ENCODE results near the gene ISYNA1. TPM values are rescaled to one million over a fixed set of nuclear protein-coding genes. Genes with fewer than 3 reads are reported as not detected.
A peak's percentile ranks its signal among the peaks of the same experiment; 100 is the strongest.

Gene ISYNA1
- total RNA-seq, 1 donor: 48.4 TPM

DNA sequence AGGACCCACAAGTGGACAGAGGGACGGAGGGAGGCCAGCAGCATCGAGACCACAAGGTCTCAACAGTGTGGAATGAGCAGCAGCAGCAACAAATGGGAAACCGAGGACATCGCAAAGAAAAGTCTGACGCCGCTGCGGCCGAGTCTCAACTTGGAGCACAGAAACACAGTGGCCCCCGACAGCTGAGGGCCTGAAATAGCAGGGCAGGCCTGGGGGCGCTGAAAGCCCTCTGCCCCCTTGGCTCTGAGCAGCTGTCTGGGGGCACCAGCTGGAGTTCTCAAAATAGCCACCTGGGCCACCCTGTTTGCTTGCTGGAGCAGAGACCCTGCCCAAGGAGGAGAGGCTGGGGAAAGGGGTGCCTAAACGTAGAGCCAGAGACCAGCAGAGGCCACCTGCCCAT lies 5.9 kb upstream of the ISYNA1 start:
- TF ChIP-seq, protein P1, sequence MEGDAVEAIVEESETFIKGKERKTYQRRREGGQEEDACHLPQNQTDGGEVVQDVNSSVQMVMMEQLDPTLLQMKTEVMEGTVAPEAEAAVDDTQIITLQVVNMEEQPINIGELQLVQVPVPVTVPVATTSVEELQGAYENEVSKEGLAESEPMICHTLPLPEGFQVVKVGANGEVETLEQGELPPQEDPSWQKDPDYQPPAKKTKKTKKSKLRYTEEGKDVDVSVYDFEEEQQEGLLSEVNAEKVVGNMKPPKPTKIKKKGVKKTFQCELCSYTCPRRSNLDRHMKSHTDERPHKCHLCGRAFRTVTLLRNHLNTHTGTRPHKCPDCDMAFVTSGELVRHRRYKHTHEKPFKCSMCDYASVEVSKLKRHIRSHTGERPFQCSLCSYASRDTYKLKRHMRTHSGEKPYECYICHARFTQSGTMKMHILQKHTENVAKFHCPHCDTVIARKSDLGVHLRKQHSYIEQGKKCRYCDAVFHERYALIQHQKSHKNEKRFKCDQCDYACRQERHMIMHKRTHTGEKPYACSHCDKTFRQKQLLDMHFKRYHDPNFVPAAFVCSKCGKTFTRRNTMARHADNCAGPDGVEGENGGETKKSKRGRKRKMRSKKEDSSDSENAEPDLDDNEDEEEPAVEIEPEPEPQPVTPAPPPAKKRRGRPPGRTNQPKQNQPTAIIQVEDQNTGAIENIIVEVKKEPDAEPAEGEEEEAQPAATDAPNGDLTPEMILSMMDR (IDR thresholded peaks at IDR 0.05; ENCODE audit: insufficient read depth, low read depth, low read length): no peak
- H3K4me3 ChIP-seq (ENCODE audit: low read depth, low read length): no peak overlapping the region
- no peak for DNase-seq (ENCODE audit: low read depth)

GRCh38 chr19:18443406-18443805 lies 5.5 kb upstream of the ISYNA1 start:
- DNase-seq (ENCODE audit: low read depth): no peak
- TF ChIP-seq, protein P1 (IDR thresholded peaks at IDR 0.05; ENCODE audit: insufficient read depth, low read depth, low read length): no peak
- no peak overlapping the region for H3K4me3 ChIP-seq (ENCODE audit: low read depth, low read length)

DNA sequence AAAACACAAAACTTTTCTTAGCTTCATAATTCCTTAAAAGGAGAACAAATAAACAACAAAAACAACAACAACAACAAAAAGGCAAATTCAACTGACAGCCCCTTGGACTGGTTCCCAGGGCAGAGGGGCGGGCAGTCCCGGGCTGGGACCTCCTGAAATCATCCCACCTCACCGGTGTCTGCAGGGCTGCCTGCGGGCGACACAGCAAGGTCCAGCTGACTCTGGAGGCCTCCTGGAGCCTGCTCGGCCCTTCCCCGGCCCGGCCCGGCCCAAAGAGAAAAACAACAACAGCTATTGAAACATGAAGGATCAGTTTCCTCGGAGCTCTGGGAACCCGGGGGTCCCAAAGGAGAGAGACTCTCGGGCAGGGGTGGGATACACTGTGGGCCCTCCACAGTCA lies 5.0 kb upstream of the ISYNA1 start:
- H3K4me3 ChIP-seq (ENCODE audit: low read depth, low read length): no peak overlapping the region
- DNase-seq (ENCODE audit: low read depth): no peak
- TF ChIP-seq, protein P1 (IDR thresholded peaks at IDR 0.05; ENCODE audit: insufficient read depth, low read depth, low read length): no peak

DNA sequence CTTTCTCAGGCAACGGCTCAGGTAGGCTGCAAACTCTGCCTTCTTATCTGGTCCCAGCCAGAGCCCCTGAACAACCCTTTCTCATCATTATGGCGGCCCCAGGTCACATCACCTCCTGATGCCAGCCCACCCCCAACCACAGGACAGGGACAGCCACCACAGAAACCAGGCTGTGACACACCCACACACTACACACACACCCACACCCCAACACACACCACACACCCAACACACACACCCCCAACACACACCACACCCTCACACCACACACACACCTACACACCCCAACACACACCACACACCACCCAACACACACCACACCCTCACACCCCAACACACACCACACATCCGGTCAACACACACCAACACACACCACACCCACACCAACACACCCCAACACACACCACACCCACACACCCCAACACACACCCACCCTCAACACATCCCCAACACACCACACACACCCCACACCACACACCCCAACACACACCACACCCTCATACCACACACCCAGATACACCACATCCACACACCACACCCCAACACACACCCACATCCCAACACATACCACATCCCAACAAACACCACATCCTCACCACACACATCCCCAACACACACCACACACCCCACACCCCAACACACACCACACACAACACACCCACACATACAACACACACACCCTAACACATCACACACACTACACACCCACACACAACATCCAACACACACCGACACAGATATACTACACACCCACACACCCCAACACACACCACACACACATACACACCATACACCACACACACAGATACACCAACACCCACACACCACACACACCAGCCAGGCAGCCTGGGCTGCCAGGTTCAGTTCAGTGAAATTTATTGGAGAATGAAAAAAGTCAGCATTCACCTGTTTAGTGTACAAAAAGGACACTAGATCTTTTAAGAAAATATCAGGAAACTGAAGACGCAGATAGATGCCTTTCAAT lies 4.2 kb upstream of the ISYNA1 start:
- no peak for DNase-seq (ENCODE audit: low read depth)
- TF ChIP-seq, protein P1 (IDR thresholded peaks at IDR 0.05; ENCODE audit: insufficient read depth, low read depth, low read length): no peak
- H3K4me3 ChIP-seq (ENCODE audit: low read depth, low read length): no peak overlapping the region

- no peak overlapping the region for H3K4me3 ChIP-seq (ENCODE audit: low read depth, low read length)
- TF ChIP-seq, protein P1 (IDR thresholded peaks at IDR 0.05; ENCODE audit: insufficient read depth, low read depth, low read length): no peak
- DNase-seq (ENCODE audit: low read depth): no peak
Measured at GRCh38 chr19:18440936-18441803, 3.2 kb upstream of the ISYNA1 start.

- DNase-seq (ENCODE audit: low read depth): no peak
- TF ChIP-seq, protein P1 (IDR thresholded peaks at IDR 0.05; ENCODE audit: insufficient read depth, low read depth, low read length): peak; percentile 39
- no peak overlapping the region for H3K4me3 ChIP-seq (ENCODE audit: low read depth, low read length)
Measured at GRCh38 chr19:18440415-18440877, 2.5 kb upstream of the ISYNA1 start.
